WTC11 (cell line): ENCODE results near the gene SCAI. TPM values are rescaled to one million over a fixed set of nuclear protein-coding genes. Genes with fewer than 3 reads are reported as not detected.

Experiments used
- ATAC-seq: fragments of 200-7000 bp; cut with Tn5 transposase; 2 replicates; pipeline ENCODE4 v1.10.0; 2021; ENCODE audit warnings: mild to moderate bottlenecking, moderate library complexity
- Bru-seq: library from RNA; stranded (reverse); fragments of 400-500 nt; gene quantifications from one replicate; lab custom pipeline; 2021; lab: Mats Ljungman, UMichigan
- CTCF ChIA-PET: fragments of 300-600 bp; sonication (Branson Sonifier 250); formaldehyde crosslinking; loops from one replicate; lab custom pipeline; 2021; ENCODE audit warnings: antibody characterized with exemption; lab: Charles Lee
- POLR2A ChIA-PET: fragments of 350-600 bp; sonication (Branson Sonifier 250); formaldehyde crosslinking; loops from one replicate; lab custom pipeline; 2021; ENCODE audit warnings: antibody characterized with exemption; lab: Charles Lee
- DNase-seq: peaks from one replicate; pipeline ENCODE4 v3.0.0; 2021; ENCODE audit warnings: low spot score
- H3K27ac Mint-ChIP-seq: 2 replicates; pipeline ENCODE4 v1.8.0; 2021; ENCODE audit warnings: mixed read lengths
- H3K27me3 Mint-ChIP-seq: 2 replicates; pipeline ENCODE4 v1.8.0; 2021; ENCODE audit warnings: low read depth, mild to moderate bottlenecking, moderate library complexity, mixed read lengths
- H3K36me3 Mint-ChIP-seq: 2 replicates; pipeline ENCODE4 v1.8.0; 2021; ENCODE audit warnings: mixed read lengths
- H3K4me1 Mint-ChIP-seq: 2 replicates; pipeline ENCODE4 v1.8.0; 2022; ENCODE audit warnings: mixed read lengths
- H3K4me3 Mint-ChIP-seq: 2 replicates; pipeline ENCODE4 v1.8.0; 2021; ENCODE audit warnings: mild to moderate bottlenecking, moderate library complexity, mixed read lengths
- H3K9me3 Mint-ChIP-seq: 2 replicates; pipeline ENCODE4 v1.8.0; 2021; ENCODE audit warnings: mixed read lengths
- AR ChIP-seq: fragments of 250-450 bp; sonication (Bioruptor Pico); IDR thresholded peaks from 2 replicates; pipeline ENCODE4 v1.9.0; 2021; ENCODE audit warnings: mild to moderate bottlenecking
- CREB1 ChIP-seq: sonication (generic); formaldehyde crosslinking; IDR thresholded peaks from 2 replicates; pipeline ENCODE4 v1.8.0; 2023; ENCODE audit warnings: mild to moderate bottlenecking, missing genetic modification reagents
- E2F5 ChIP-seq: sonication (generic); formaldehyde crosslinking; IDR thresholded peaks from 2 replicates; pipeline ENCODE4 v1.8.1; 2022; ENCODE audit warnings: mild to moderate bottlenecking, moderate library complexity, missing genetic modification reagents
- ETV6 ChIP-seq: sonication (generic); formaldehyde crosslinking; IDR thresholded peaks from 2 replicates; pipeline ENCODE4 v1.8.1; 2022; ENCODE audit warnings: mild to moderate bottlenecking, missing genetic modification reagents
- FOXJ3 ChIP-seq: sonication (generic); formaldehyde crosslinking; IDR thresholded peaks from 2 replicates; pipeline ENCODE4 v1.9.0; 2021; ENCODE audit warnings: missing genetic modification reagents, mild to moderate bottlenecking, borderline replicate concordance
- HMGXB4 ChIP-seq: sonication (generic); formaldehyde crosslinking; IDR thresholded peaks from 2 replicates; pipeline ENCODE4 v1.8.1; 2023; ENCODE audit warnings: mild to moderate bottlenecking, moderate library complexity, missing genetic modification reagents
- JAZF1 ChIP-seq: fragments of 250-450 bp; sonication (Bioruptor Pico); IDR thresholded peaks from 2 replicates; pipeline ENCODE4 v1.9.0; 2021; ENCODE audit warnings: moderate library complexity, mild to moderate bottlenecking, inconsistent platforms
- MAX ChIP-seq: sonication (generic); formaldehyde crosslinking; IDR thresholded peaks from 2 replicates; pipeline ENCODE4 v1.8.0; 2022; ENCODE audit warnings: mild to moderate bottlenecking, missing genetic modification reagents
- MLX ChIP-seq: sonication (generic); formaldehyde crosslinking; IDR thresholded peaks from 2 replicates; pipeline ENCODE4 v1.8.1; 2023; ENCODE audit warnings: mild to moderate bottlenecking, missing genetic modification reagents, moderate library complexity
- MYBL2 ChIP-seq: sonication (generic); formaldehyde crosslinking; IDR thresholded peaks from 2 replicates; pipeline ENCODE4 v1.8.1; 2023; ENCODE audit warnings: mild to moderate bottlenecking, moderate library complexity, missing genetic modification reagents
- NFYB ChIP-seq: sonication (generic); formaldehyde crosslinking; conservative IDR thresholded peaks from 2 replicates; pipeline ENCODE4 v1.8.0; 2022; ENCODE audit warnings: low read depth, missing genetic modification reagents
- NR1H2 ChIP-seq: sonication (generic); formaldehyde crosslinking; IDR thresholded peaks from 2 replicates; pipeline ENCODE4 v1.9.0; 2021; ENCODE audit warnings: mild to moderate bottlenecking, moderate library complexity, missing genetic modification reagents
- NR2C2 ChIP-seq: sonication (generic); formaldehyde crosslinking; IDR thresholded peaks from 2 replicates; pipeline ENCODE4 v1.8.0; 2022; ENCODE audit warnings: mild to moderate bottlenecking, missing genetic modification reagents
- SOX15 ChIP-seq: fragments of 250-450 bp; sonication (Bioruptor Pico); IDR thresholded peaks from 2 replicates; pipeline ENCODE4 v1.9.0; 2021; ENCODE audit warnings: mild to moderate bottlenecking
- SP1 ChIP-seq: sonication (generic); formaldehyde crosslinking; conservative IDR thresholded peaks from 2 replicates; pipeline ENCODE4 v1.8.1; 2022; ENCODE audit warnings: missing genetic modification reagents
- TP53 ChIP-seq: sonication (generic); formaldehyde crosslinking; IDR thresholded peaks from 2 replicates; pipeline ENCODE4 v1.8.1; 2023; ENCODE audit warnings: mild to moderate bottlenecking, missing genetic modification reagents
- ZBTB21 ChIP-seq: sonication (generic); formaldehyde crosslinking; IDR thresholded peaks from 2 replicates; pipeline ENCODE4 v1.8.1; 2023; ENCODE audit warnings: mild to moderate bottlenecking, missing genetic modification reagents, borderline replicate concordance
- ZNF263 ChIP-seq: sonication (generic); formaldehyde crosslinking; IDR thresholded peaks from 2 replicates; pipeline ENCODE4 v1.8.1; 2022; ENCODE audit warnings: low read depth, mild to moderate bottlenecking, moderate library complexity, missing genetic modification reagents
- ZNF425 ChIP-seq: fragments of 250-450 bp; sonication (Bioruptor Pico); conservative IDR thresholded peaks from 2 replicates; pipeline ENCODE4 v1.9.0; 2021; ENCODE audit warnings: mild to moderate bottlenecking
- ZNF532 ChIP-seq: fragments of 250-450 bp; sonication (Bioruptor Pico); IDR thresholded peaks from 2 replicates; pipeline ENCODE4 v1.9.0; 2021; ENCODE audit warnings: mild to moderate bottlenecking, borderline replicate concordance
- long read RNA-seq, 3 experiments: library from RNA in 1 of 3; library from capped mRNA in 1 of 3; library from polyadenylated mRNA in 1 of 3; unstranded in 2 of 3; stranded (forward) in 1 of 3; transcript quantifications; one replicate each; pipeline ENCODE4 v2.0.0, GENCODE V29; 2021
- total RNA-seq: library from RNA; stranded (reverse); gene quantifications from 3 replicates; pipeline ENCODE4 v1.2.3, GENCODE V29; 2021

SCAI gene
- total RNA-seq (20.4 to 25.6 TPM (median 25.0 TPM) in 3 replicates), Bru-seq, nascent RNA (percentile 73 among the genes with signal in this experiment)
- long read RNA-seq, experiment 1, full-length matches to known transcripts, result 5 of 24 reads
- long read RNA-seq, experiment 1, partial matches to known transcripts, result 5 of 24 reads
- long read RNA-seq, experiment 1, other reads (novel, unspliced or antisense), result 14 of 24 reads
- long read RNA-seq, experiment 2, full-length matches to known transcripts, result 4 of 11 reads
- long read RNA-seq, experiment 2, partial matches to known transcripts, result 0 of 11 reads
- long read RNA-seq, experiment 2, other reads (novel, unspliced or antisense), result 7 of 11 reads
- long read RNA-seq, experiment 3, partial matches to known transcripts, result 0 of 3 reads
- long read RNA-seq, experiment 3, other reads (novel, unspliced or antisense), result 3 of 3 reads

GRCh38 chr9:125143377-125144090, at the start of gene SCAI:
Gene SCAI (minus strand): TSS chr9:125143528. CDS start chr9:125143437, 91 bp downstream.
- DNase-seq, result peak; percentile 100
- Mint-ChIP-seq H3K4me3 (peak within 1 kb of the TSS; percentile 96), H3K36me3 (peaks cover 15% of the 10 kb centered on the region), H3K27ac (peak within 1 kb of the TSS; percentile 95), H3K27me3 (no peaks in the 10 kb centered on the region), H3K4me1 (peaks cover 14% of the 10 kb centered on the region), H3K9me3 (no peaks in the 10 kb centered on the region)
- ATAC-seq, result peak; percentile 98
- CTCF ChIA-PET, result interaction anchor here (0.5 to 2.0 kb wide), 14 partner anchors 8 to 602 kb away, joined by 3 to 6 read pairs (median 4); partner anchors contain the start of gene ARPC5L
- POLR2A ChIA-PET, result interaction anchor here (0.6 to 1.1 kb wide), 5 partner anchors 11 to 234 kb away, joined by 3 to 4 read pairs (median 3); partner anchors contain the start of gene HSPA5
- TF ChIP-seq NFYB, result peak; percentile 90
- no peak for TF ChIP-seq SOX15
- no peak for TF ChIP-seq MLX
- TF ChIP-seq SP1 (CRISPR knock-in tag), result peak; percentile 92
- TF ChIP-seq ZNF532, result no peak
- peak; percentile 78; the same call in 1 of the 2 replicates for TF ChIP-seq MAX (CRISPR knock-in tag)
- TF ChIP-seq ETV6, result peak; percentile 48; the same call in 1 of the 2 replicates
- TF ChIP-seq MYBL2 (CRISPR knock-in tag), result no peak
- no peak for TF ChIP-seq NR1H2 (CRISPR knock-in tag)
- no peak for TF ChIP-seq ZBTB21 (CRISPR knock-in tag)
- no peak for TF ChIP-seq TP53
- no peak for TF ChIP-seq JAZF1
- TF ChIP-seq E2F5 (CRISPR knock-in tag), result peak; percentile 58; the same call in 1 of the 2 replicates
- TF ChIP-seq AR (CRISPR knock-in tag), result no peak
- TF ChIP-seq FOXJ3 (CRISPR knock-in tag), result no peak
- TF ChIP-seq ZNF425 (CRISPR knock-in tag), result no peak
- no peak for TF ChIP-seq ZNF263
- TF ChIP-seq CREB1 (CRISPR knock-in tag), result no peak
- peak; percentile 92 for TF ChIP-seq HMGXB4 (CRISPR knock-in tag)
- no peak for TF ChIP-seq NR2C2 (CRISPR knock-in tag)
